ENCODE data around the gene CHAD. TPM values are rescaled to one million over a fixed set of nuclear protein-coding genes. Genes with fewer than 3 reads are reported as not detected.

Gene CHAD
- total and polyA plus RNA-seq, 2 of the 13 experiments (the other 11 are each of a cell fraction or from before 2014, with no cell fraction given) = 1.4 TPM; not detected in 1

- TF ChIP-seq ZNF503 (CRISPR knock-in tag; IDR thresholded peaks at IDR 0.05) (no peak), ARID5B (CRISPR knock-in tag; IDR thresholded peaks at IDR 0.05) (peak; percentile 32; the same call in 1 of the 2 replicates), ARID4A (CRISPR knock-in tag; IDR thresholded peaks at IDR 0.05; ENCODE audit: borderline replicate concordance) (peak; percentile 48; the same call in 1 of the 2 replicates), ZNF646 (CRISPR knock-in tag; IDR thresholded peaks at IDR 0.05) (no peak), KDM1A (CRISPR knock-in tag; IDR thresholded peaks at IDR 0.05) (no peak), JUND (CRISPR knock-in tag; IDR thresholded peaks at IDR 0.05) (peak; percentile 10; the same call in 1 of the 2 replicates), LRRFIP1 (CRISPR knock-in tag; conservative IDR thresholded peaks at IDR 0.05) (no peak), POGZ (CRISPR knock-in tag; IDR thresholded peaks at IDR 0.05) (no peak)
Observed at GRCh38 chr17:50440172-50440837, 28.4 kb downstream of the CHAD start (continued).
